ENCODE data around the gene PCDH1.
A peak's percentile ranks its signal among the peaks of the same experiment; 100 is the strongest.

PCDH1 gene

DNA sequence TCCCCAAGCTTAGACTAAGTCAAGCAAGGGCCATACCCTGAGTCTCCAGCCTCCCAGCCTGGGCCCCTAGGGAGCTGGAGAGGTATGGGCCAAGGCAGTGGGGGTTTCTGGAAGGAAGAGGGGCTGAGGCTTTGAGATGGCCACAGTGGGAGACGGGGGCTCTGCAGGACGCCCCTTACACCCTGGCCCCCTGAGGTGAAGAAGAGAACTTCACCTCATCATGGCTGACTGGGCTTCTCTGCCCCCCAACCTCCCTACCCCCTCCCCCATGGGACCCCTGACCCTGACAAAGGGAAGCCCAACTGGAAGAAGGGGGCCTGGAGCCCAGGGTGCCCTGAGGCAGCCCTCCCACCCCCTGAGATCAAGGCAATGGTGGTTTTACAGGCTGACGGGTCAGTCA is 25.8 kb downstream of the PCDH1 start:
- no peak for DNase-seq

DNA sequence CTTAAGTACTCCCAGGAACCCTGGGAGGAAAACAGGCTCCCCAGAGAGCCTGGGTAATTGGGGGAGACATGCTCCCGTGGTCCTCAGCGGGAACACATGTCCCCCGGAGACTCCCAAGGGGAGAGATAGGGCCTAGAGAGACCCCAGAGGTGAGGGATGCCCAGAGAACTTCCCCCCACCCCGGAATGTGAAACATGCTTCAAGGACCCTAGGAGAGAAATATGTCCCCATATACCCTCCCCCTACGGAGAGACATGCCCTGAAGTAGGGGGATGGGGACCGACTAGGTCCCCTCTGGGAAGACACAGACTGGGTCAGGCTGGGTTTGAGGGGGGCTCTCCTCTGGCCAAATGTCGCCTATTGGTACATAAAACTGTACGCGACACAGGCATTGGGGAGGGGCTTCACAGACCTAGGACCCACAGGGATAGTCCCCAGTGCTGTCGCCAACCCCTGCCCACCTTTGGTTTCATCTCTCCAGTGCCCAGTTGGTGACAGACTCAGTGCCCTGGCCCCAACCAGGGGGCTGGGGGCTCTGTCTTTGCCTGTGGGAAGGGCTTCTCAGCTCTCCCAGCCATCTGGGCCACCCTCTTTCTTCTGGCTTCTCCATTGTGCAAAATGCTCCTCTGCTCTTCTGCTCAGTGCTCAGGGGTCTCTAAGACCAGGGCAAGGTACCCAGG is 26.9 kb downstream of the PCDH1 start:
- no peak for DNase-seq

DNA sequence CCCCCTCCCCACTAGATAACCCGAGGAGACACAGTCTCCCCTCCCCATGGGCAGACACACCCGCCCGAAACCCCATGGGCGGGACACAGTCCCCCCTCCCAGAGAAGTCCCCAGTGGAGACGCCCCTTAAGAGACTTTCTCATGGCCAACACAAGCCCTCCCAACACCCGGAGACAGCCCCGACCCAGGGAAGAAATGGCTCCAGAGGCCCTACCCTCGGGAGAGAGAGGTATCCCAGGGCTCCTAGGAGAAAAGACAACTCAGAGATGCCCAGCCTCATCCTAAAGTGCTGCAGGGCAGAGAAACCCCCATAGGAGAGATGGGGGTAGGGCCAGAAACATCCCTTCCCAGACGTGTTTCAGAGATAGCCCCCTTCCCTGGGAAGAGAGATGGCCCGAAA is 27.4 kb downstream of the PCDH1 start:
- DNase-seq: no peak

DNA sequence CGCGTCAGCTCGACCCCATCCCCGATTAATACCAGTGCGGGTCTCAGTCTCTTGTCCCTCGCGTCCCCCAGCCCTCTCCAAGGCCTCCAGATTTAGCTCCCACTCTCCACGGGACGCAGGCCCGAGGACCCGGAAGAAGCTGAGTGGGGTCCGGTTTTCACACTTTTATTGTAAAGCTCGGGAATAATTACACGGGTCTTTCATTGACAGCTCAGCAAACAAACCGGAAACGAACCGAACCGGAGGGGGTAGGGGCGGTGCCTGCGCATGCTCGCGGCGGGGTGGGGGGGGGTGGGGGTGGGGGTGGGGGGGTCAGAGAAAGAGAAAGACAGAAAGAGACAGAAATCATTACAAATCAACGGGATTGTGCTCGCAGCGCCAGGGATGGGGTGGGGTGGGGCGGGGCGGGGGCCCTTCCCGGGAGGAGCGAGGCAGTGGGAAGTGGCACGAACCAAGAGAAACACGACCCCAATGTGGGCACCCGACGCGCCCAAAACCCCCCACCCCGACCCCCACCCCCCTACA is 27.9 kb downstream of the PCDH1 start:
- DNase-seq: no peak

DNA sequence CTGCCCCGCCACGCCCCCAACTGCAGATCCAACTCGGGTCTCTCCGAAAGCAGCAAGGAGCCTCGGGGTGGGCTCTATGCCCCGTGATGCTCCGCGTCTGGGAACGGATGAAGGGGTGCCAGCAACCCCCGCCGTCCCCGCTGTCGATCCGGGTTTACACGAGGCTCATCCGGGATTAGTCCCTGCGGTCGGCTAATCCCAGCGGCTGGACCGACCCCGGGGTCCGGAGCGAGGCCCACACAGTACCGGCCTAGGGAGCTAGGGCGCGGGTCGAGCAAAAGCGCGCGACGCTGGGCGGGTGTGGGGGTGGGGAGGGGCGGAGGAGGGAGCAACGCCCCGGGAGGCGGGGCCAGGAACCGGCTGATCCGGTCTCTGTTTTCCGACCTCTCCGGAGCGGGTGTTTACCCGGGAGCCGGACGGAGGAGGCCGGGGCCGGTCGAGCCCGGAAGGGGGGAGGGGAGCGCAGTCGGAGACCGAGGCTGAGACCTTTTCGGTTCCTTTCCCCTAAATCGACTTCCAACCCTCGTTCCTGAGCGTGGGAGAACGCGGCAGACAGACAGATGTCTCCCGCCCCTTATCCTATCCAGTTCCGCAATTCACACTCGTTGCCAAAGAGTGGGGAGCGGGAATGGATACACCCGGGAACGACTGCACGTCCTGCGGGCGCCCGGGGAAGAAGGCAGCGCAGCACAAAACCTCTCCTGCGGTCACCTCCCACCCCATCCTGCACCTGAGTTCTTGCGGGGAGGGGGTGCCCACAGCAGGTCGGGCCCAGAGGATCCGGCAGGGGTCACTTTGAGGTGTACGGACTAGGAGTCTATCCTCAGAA is 28.6 kb downstream of the PCDH1 start:
- peak; percentile 58 for DNase-seq

DNA sequence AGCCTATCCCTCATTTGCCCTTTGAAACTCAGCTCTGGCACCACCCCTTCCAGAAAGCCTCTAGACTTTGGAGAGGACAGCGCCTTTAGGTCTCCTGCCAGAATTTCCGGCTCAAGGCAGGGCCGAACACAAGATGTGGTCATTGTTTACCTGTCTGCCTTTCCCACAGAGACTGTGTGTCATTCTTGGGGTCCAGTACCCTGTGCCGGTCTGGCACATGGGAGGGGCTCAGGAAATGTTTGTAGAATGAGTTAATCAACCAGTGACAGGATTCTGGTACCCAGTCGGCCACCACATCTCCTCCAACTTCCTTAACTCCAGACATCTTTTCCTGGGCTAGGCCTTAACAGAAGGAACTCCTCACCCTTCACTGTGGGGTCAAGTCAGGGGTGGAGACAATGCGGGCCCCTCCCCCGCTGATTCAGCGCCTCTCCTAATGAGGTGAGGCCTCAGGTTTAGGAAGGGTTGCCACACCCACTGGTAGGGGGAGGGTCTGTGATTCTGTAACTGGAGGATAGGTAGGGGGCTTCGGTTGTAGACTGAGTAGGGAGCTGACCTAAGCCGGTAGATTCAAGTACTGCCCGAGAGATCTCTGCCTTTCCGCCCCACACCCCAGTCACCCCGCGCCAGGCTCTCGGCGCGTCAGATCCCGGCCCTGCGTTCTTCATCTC is 29.3 kb downstream of the PCDH1 start:
- peak; percentile 47 for DNase-seq

DNA sequence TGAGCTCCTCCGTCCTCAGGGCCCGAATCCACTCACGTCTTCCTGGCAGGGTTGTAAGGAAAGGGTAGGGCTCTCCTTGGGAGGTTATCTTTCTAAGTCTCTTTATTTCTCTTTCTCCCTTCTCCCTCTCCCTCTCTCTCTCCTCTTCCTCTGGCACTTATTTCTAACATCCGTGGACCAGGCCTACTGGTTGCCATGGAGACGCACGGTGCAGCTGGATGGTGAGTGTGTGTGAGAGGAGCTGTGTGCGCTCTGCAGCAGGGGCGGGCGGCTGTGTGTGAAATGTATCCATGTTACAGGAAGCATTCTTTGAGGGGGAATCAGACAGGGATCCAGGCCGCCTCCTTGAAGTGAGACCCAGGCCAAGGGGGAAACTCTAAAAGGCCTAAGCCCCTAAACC is 32.2 kb downstream of the PCDH1 start:
- DNase-seq: peak; percentile 36

DNA sequence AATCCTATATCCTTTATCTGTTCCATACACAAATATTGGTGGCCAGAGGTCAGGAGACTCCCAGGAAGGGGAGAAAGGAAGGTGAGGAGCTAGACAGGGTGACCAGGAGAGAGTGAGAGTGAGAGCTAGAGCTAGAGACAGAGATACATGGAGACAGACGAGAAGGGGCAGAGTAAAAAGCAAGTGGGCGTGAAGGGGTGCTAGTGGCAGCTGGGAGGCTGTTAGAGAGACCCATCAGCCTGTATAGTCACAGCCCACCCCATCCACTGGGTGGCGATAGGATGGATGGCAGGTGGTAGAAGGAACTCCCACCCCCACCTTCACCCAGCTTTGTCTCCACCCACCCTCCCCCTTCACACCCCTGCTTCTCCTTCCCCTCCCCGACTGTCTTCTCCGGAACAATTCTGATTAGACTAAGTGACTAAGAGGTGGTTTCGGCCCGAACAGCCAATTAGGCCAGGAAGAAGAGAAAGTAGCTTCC is 32.8 kb downstream of the PCDH1 start:
- peak; percentile 8 for DNase-seq

DNA sequence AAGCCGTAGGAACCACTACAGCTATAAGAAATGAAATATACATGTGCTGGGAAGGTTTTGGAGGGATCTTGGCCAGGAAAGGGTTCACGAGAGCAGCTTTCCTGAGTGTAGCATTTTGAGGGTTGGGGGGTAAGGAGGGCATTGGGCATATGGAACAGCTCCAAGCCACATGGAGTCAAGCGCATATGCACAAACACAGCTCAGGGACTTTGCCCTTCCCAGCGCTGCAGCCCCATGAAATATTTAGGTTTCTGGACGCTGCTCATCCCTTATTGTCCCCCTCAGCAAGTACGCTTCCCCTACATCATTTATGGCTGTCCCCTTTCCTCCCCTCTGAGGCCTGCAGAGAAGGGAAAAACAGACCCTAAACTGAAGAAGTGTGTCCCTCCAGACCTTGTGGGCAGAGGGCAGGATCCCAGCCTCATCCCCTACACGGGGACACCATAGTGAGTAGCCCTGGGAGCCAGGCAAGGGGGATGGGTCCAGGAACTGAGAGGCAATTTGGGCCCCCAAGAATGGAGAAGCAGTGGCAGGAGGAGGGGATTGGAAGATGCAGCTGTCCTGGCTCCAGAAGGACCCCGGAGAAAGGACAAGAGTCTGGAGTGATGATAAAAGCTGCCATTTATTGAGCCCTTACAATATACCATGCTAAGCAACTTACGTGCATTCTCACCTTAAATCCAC is 33.7 kb downstream of the PCDH1 start:
- DNase-seq: no peak

DNA sequence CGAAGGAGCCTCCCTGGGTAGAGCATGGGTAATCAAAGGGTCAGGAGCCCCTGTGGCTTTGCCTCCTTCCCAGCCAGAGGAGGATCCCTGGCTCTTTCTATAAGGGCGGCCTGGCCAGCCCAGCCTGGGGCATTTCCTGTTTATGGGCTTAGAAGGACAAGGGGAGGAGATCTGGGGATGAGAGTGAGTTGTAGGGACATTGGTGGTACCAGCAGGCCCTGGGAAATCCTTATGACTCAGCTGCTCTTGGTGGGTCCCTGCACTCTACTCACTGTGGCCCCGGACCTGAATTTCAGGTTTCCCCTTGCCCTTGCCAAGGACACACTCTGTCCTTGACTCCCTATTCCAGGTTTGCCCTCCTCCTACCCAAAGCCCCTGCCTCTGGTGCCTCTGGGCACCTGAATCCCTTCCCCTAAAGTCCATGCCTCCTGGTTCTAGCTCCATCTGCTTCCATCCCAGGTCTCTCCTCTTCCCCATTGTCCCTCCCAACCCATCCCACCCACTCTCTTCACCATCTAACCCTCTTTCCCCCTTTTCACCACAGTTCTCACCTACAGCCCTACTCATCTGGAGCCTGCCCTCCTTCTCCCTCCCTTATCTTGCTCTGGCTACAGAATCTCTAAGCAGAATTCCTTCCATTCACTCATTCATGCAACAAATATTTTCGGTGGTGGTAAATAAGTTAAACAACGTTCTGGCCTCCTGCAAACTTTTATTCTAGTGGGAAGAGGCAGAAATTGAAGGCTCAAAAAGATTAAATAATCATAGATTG is 34.9 kb downstream of the PCDH1 start:
- DNase-seq: no peak

DNA sequence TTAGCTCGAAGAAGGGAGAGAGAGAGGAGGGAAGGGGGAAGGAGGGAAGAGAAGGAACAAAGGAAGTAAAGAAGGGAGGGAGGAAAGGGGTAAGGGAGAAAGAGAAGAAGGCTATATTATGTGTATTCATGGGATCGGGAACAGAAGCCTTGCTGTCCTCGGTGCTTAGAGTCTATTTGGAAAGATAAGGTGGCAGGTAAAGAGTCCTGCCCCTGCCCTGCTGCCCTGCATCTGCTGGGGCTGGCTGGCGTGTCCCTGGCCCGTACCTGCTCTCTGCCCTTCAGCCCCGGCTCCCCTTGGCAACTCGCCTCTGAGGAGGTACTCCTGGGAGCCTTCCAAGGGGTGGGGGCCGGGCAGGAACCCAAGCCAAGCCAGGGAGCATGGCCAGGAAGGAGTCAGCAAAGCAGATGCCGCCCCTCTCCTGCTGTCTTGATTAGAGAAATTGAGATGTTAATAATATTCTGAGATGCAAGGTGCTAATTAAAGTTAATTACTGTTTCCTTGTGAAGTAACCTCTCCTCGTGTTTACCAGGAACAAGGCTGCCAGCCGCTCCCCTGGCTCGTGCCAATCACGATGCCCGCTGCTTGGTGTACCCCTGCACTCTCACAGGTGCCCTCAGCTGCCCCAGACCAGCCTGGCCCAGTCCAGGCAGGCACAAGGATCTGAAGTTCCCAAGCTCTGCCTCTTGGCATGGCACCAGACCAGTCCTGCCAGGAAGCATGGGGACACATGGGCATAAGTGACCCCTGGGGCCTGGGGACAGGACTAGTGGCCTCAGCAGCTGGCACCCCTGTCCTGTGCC is 36.6 kb downstream of the PCDH1 start:
- DNase-seq: peak; percentile 3

DNA sequence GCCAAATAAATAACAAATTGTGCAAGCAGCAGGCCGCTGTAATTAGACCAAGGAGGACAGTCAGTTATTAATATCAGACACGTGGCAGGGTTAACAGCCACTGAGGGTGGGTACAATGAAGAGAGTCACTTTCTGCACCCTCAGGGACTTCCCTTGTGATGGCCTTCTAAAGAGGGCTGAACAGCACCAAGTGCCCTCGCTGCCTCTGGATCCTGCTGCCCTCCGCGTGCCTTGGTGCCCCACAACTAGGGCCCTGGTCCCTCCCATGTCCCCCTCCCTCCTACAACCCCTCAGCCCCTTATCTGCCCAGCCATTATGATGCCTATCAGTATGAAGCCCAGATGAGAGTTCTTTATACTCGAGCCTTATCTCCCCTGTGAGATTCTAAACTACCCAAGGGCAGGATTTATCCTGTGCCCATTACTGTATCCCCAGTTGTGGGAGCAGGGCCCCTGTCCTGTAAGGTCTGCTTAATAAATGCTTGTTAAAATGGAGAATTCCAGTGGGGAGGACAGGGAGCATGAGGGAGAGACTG is 37.3 kb downstream of the PCDH1 start:
- no peak for DNase-seq

DNA sequence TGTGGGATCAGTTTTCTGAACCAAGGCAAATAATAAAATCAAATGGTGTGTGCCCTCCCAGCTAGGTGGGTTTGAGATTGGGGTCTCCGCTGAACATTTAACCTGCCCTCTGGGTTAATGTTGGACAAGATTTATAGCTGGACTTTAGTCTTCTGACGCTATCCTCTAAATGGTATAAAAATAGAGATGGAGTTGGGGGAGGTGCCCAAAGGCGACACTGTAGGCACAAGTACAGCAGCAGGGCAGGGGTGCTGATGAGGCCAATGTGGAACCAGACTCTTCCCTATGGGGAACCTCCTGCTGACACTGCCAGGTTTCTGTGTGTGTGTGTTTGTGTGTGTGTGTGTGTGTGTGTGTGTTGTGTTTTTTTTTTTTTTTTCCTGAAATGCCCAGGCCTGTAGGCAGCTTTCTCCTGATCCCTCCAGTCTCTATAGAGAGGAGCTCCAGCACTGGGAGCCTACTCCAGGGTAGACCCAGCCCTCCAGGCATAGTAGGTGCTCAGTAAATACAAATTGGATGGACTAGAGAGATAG is 37.9 kb downstream of the PCDH1 start:
- no peak for DNase-seq

DNA sequence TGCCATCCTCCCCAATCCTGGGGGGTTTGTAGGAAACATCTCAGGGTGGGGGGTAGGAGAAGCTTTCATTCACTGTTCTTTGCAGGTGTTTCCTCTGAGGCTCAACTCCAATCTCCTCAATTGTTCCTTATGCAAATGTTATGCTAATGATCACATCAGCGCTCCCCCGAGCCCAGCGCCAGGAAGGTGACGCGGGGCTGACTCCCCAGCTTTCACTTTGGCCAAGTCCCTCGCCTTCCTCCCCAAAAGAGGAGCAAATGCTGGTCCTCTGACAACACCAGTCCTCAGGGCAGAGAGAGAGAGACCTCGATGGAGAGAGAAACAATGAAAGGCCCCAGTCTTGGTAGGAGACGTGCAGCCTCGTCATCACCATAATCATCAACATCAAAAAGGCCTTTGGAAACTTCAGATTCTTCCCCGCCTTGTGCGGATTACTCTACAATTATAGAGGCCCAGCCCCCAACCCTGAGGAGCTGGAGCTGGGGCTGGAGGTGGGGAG is 39.1 kb downstream of the PCDH1 start:
- DNase-seq: no peak

DNA sequence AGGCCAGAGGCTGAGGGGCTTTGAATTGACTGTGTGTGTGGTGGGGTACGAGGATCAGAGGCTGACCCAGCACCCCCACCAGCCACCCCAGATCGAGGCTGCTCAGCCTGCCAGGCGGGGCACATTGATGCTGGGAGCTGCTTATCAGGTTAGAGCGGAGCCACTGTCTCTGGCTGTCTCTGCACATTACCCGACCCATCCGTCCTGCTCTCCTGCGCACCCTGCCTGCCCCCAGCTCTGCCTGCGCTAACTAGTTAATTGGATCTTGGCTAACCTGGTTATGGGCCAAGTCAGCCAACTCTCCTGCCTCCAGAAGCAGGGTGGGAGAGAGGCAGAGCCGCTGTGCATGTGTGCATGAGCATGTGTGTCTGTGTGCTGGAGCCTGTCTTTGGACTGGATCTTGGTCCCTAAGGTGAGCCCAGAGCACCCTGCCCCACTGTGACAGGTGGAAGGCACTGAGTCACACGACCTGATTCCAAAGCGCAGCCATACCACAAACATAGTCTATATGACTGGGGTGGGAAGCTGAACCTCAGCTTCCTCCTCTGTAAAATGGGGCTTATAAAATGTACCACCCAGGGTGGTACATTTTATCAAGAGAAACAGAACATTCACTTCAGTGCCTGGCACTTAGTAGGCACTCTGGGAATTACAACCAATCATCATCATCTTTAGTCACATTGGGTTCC is 39.7 kb downstream of the PCDH1 start:
- no peak for DNase-seq

DNA sequence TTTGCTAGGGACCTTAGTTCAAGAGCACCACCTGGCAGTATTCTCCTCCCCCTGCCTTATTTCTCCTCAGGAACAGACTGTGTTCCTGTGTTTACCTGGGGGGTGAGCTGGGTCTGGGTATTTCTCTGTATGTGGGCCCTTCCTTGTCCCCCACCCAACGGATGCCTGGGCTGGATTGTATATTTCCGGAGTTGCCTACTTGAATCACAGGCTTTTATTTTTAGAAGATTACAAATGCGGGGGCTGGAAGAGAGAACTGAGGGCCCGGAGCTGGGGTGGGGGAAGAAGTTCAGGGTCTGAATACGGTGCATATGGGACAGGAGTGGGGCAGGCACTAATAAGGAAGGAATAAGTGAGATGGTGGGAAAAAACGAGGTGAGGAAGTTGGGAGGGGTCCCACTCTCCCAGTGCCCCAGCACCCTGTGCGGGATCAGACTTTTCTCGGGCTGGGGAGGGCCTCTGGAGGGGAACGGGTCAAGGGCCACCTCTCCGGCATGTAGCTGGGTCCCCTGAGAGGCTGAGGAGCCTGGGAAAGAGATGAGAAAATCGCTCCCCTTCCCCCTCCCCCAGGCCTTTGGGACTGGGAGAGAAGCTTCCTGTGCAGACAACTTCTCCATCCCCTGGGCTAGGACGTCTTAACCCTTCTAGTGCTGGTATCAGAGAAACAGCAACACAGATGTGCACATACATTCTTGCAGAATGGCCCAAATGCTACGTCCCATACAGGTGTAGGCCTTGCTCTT is 42.1 kb downstream of the PCDH1 start:
- DNase-seq: no peak

DNA sequence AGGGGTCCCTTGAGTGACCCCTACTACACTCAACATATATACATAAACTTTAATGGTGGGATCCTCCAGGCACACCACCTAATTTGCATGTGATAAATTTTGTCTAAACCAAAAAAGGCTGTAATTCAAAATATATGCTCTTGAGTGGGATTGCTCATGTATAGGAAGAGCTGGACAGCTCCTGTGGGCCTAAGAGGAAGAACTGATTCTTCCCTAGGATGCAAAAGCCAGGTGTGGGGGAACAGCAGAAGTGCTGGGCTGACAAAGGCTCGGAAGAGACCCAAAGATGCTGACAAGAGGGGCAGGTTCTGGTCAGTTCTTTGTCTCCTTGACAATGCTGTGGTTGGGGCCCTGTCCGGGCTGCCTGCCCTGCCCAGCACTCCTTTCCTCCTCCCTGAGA is 43.9 kb downstream of the PCDH1 start:
- DNase-seq: no peak

DNA sequence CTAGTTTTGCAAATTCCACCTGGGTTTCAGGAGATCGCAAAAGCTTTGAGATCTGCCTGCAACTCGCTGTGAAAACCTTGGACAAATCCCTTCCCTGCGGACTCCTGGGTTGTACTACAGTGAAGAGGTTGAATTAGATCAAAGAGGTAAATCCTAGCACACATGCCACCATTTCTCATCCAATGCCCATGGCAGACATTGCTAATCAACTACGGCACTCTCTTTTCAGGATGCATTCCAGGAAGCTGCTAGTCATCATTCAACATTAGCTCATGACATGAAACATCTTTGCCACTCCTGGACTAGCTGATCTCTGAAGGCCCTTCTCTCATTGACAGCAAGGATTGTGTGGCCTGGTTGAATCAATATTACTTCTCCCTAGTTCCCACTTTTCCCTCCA is 46.1 kb downstream of the PCDH1 start:
- DNase-seq: no peak

DNA sequence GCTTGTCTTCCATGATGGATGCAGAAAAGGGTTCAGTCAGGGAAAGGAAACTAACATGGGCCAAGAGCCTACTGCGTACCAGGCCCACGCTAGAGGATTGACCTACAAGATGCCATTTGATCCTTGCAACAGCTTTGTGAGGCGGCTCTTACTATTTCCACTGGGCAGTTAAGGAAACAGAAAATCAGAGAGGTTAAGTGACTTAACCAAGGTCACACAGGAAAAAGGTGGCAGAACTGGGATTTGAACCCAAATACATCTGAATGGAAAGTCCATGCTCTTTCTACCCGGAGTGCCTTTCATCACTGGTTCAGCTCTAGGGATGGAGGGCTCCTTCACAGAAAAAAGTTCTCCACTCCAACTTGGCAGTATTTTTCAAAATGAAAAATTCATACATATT is 50.0 kb downstream of the PCDH1 start:
- no peak for DNase-seq

Data from NCI-H2171 (cell line).